OCI-LY3 (cell line): Measurements from ENCODE around the gene TMEM17.
A peak's percentile ranks its signal among the peaks of the same experiment; 100 is the strongest.

Experiments used
- H2AFZ ChIP-seq: fragments of 200-600, 300-600 bp; shearing (Covaris generic); 2 replicates; pipeline ENCODE4 v1.6.0; 2014; ENCODE audit warnings: antibody characterized with exemption, low read depth, low read length
- H3K27ac ChIP-seq: fragments of 200-600, 300-600 bp; sonication (generic); 2 replicates; pipeline ENCODE4 v1.5.1; 2014; ENCODE audit warnings: mild to moderate bottlenecking, low read length, moderate library complexity, mixed read lengths
- H3K27me3 ChIP-seq: fragments of 200-600, 300-600 bp; sonication (generic); 2 replicates; pipeline ENCODE4 v1.6.1; 2014; ENCODE audit warnings: low read depth, low read length, mixed read lengths
- H3K36me3 ChIP-seq: fragments of 200-600, 300-600 bp; sonication (generic); replicated peaks from 2 replicates; pipeline ENCODE3; 2014; ENCODE audit warnings: low read depth, low read length, mixed read lengths
- H3K4me1 ChIP-seq: fragments of 300-600, 200-600 bp; sonication (generic); 2 replicates; pipeline ENCODE4 v1.6.1; 2014; ENCODE audit warnings: low read length, mixed read lengths
- H3K4me2 ChIP-seq: fragments of 200-600, 300-600 bp; sonication (generic); 2 replicates; pipeline ENCODE4 v1.6.1; 2014; ENCODE audit warnings: low read length, mixed read lengths
- H3K4me3 ChIP-seq: fragments of 300-600, 200-600 bp; sonication (generic); 2 replicates; pipeline ENCODE4 v1.5.1; 2014; ENCODE audit warnings: antibody characterized with exemption, mild to moderate bottlenecking, low read length, moderate library complexity
- H3K79me2 ChIP-seq: fragments of 300-600, 200-600 bp; shearing (Covaris generic); 2 replicates; pipeline ENCODE4 v1.6.1; 2014; ENCODE audit warnings: mild to moderate bottlenecking, low read length, mixed read lengths
- H3K9ac ChIP-seq: fragments of 300-600, 200-600 bp; shearing (Covaris generic); 2 replicates; pipeline ENCODE4 v1.6.0; 2014; ENCODE audit warnings: mild to moderate bottlenecking, low read length, moderate library complexity
- H3K9me3 ChIP-seq: fragments of 200-600, 300-600 bp; shearing (Covaris generic); 2 replicates; pipeline ENCODE4 v1.6.1; 2014; ENCODE audit warnings: low read length, mixed read lengths; ENCODE audit not compliant: insufficient read depth
- H4K20me1 ChIP-seq: fragments of 200-600, 300-600 bp; sonication (generic); 2 replicates; pipeline ENCODE4 v1.6.1; 2016; ENCODE audit warnings: low read length, mixed read lengths; ENCODE audit not compliant: insufficient read depth
- EZH2phosphoT487 ChIP-seq: fragments of 200-600 bp; shearing (Covaris generic); IDR thresholded peaks from 2 replicates; pipeline ENCODE4 v1.6.1; 2018; ENCODE audit warnings: antibody characterized with exemption, mixed run types, low read depth
- TF ChIP-seq, protein P1 (sequence below): fragments of 200-600, 300-600 bp; sonication (generic); IDR thresholded peaks from 2 replicates; pipeline ENCODE4 v1.5.1; 2014; ENCODE audit warnings: antibody characterized with exemption, low read length, low read depth

The TMEM17 gene, protein sequence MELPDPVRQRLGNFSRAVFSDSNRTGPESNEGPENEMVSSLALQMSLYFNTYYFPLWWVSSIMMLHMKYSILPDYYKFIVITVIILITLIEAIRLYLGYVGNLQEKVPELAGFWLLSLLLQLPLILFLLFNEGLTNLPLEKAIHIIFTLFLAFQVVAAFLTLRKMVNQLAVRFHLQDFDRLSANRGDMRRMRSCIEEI

DNA sequence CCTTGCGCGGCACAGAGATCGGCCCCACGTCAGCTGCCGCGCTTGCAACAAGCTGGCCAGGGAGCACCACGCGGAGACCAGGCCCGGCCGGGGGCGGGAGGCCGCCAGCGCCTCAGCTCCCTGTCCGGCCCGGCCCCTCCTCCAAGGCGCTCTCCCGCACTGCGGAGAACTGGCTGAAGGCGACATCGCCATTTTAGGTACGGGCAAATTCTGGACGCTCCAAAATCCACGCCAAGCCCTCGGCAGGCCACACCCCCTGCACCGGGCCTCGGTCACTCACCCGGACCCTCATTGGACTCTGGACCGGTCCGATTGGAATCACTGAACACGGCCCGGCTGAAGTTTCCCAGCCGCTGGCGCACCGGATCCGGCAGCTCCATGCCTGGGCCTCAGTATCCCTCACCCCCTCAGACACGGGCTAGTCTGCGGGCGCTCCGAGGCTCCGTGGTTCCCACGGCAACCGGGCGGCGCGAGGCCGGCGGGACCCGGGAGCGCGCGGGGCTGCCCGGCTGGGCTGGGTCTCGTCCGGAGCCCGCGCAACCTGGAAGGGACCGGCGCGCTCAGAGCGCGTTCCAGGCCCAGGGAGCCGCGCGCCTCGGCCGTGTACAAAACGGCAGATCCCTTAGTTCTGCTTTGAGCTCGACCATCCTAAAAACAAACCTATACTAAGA, at the start of gene TMEM17:
TSS of gene TMEM17 (minus strand) at position 446 of the 671 bp plus-strand sequence. CDS start at position 380, 66 bp downstream.
- 0 out of 2 replicates have a peak, but pooled peaks cover 2% of the 10 kb centered on the region for H3K9me3 ChIP-seq
- H3K27ac ChIP-seq, result no peak within 1 kb of the TSS
- H3K36me3 ChIP-seq, result no peaks in the 10 kb centered on the region

DNA sequence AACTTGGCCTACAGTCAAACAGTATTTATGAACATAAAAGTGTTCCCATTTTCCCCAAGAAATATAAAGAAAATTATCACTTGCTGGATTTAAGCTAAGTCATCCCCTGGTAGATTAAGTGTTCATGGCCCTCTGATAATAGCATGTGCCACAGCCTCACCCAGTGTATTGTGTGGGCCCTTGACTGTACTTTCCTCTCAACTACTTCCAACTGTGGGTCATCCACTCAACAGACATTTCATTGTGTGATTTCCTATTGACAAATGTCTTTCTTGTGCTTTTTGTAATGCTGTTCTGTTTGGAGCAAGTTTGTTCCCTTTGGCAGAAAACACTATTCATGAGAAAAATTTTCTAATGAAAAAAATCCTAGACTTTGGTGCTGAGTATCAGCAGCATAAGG, 48.4 kb upstream of the TMEM17 start:
- Histone ChIP-seq H2AFZ (no peak overlapping the region), H3K79me2 (no peaks in the 10 kb centered on the region), H3K9me3 (no peaks in the 10 kb centered on the region), H3K4me3 (no peak overlapping the region), H3K27ac (no peak overlapping the region), H3K36me3 (no peaks in the 10 kb centered on the region), H3K4me2 (no peak overlapping the region), H3K27me3 (0 out of 2 replicates have a peak, but pooled peaks cover 4% of the 10 kb centered on the region), H3K9ac (no peak overlapping the region), H4K20me1 (no peaks in the 10 kb centered on the region), H3K4me1 (no peaks in the 10 kb centered on the region)
- no peak for TF ChIP-seq EZH2phosphoT487
- TF ChIP-seq, protein P1, sequence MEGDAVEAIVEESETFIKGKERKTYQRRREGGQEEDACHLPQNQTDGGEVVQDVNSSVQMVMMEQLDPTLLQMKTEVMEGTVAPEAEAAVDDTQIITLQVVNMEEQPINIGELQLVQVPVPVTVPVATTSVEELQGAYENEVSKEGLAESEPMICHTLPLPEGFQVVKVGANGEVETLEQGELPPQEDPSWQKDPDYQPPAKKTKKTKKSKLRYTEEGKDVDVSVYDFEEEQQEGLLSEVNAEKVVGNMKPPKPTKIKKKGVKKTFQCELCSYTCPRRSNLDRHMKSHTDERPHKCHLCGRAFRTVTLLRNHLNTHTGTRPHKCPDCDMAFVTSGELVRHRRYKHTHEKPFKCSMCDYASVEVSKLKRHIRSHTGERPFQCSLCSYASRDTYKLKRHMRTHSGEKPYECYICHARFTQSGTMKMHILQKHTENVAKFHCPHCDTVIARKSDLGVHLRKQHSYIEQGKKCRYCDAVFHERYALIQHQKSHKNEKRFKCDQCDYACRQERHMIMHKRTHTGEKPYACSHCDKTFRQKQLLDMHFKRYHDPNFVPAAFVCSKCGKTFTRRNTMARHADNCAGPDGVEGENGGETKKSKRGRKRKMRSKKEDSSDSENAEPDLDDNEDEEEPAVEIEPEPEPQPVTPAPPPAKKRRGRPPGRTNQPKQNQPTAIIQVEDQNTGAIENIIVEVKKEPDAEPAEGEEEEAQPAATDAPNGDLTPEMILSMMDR, result no peak

More for the DNA sequence above, at the start of gene TMEM17:
- no peak for TF ChIP-seq EZH2phosphoT487
- TF ChIP-seq, protein P1, result no peak
- H3K4me3 ChIP-seq, result peak within 1 kb of the TSS; percentile 83
- no peaks in the 10 kb centered on the region for H3K27me3 ChIP-seq
- peak within 1 kb of the TSS; percentile 92 for H2AFZ ChIP-seq
- H3K79me2 ChIP-seq, result no peaks in the 10 kb centered on the region
- peak within 1 kb of the TSS; percentile 67 for H3K4me2 ChIP-seq
- peak within 1 kb of the TSS; percentile 61 for H3K9ac ChIP-seq
- H4K20me1 ChIP-seq, result no peaks in the 10 kb centered on the region
- H3K4me1 ChIP-seq, result no peaks in the 10 kb centered on the region

DNA sequence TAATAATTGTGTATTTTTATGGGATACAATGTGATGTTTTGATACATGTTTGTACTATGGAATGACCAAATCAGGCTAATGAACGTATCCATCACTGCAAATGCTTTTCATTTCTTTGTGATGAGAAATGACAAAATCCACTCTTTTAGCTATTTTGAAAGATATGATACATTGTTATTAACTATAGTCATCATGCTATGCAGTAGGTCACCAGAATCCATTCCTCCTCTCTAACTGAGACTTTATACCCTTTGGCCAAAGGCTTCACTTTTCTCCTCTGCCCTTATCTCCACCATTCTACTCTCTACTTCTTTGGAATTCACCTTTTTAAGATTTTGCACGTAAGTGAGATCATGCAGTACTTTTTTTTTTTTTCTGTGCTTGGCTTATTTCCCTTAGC, 44.5 kb upstream of the TMEM17 start:
- Histone ChIP-seq H3K9me3 (no peaks in the 10 kb centered on the region), H3K9ac (no peak overlapping the region), H3K79me2 (no peaks in the 10 kb centered on the region), H3K4me1 (peaks cover 14% of the 10 kb centered on the region), H3K4me2 (no peak overlapping the region), H3K4me3 (no peak overlapping the region), H3K27me3 (no peaks in the 10 kb centered on the region), H3K27ac (no peak overlapping the region), H4K20me1 (no peaks in the 10 kb centered on the region), H2AFZ (no peak overlapping the region), H3K36me3 (no peaks in the 10 kb centered on the region)
- TF ChIP-seq, protein P1, result no peak
- TF ChIP-seq EZH2phosphoT487, result no peak

DNA sequence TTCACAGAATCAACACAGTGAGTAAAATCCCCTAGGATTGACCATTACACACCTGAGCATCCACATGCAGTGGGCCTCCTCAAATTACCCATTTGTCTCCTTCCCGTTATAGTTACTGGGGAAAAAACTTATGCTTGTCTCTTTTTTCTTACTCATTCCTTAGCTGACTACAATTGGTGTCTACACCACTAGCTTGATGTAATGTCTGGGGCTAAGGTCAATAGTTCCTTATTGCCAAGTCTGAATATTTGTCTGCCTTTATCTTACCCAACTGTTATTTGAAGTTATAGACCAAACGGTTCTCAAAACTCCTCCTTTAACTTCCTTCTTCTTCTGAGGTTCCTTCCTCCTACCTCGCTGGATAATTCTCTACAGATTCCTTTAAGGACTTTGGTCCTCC, 41.9 kb upstream of the TMEM17 start:
- Histone ChIP-seq H4K20me1 (no peaks in the 10 kb centered on the region), H3K36me3 (no peaks in the 10 kb centered on the region), H3K4me2 (no peak overlapping the region), H3K4me3 (no peak overlapping the region), H3K4me1 (peaks cover 14% of the 10 kb centered on the region), H3K9me3 (no peaks in the 10 kb centered on the region), H3K27me3 (no peaks in the 10 kb centered on the region), H3K27ac (no peak overlapping the region), H2AFZ (no peak overlapping the region), H3K79me2 (no peaks in the 10 kb centered on the region), H3K9ac (no peak overlapping the region)
- no peak for TF ChIP-seq EZH2phosphoT487
- TF ChIP-seq, protein P1, result no peak
